ENCODE data around the gene OR2T6. TPM values are rescaled to one million over a fixed set of nuclear protein-coding genes. Genes with fewer than 3 reads are reported as not detected.

OR2T6 gene
- total RNA-seq, 1 experiment from 2014 or later = not detected

Other genes with a start within 250 kb of the OR2T6 start
- not detected in 2 replicates for gene OR2M5, start 230.6 kb upstream of the OR2T6 start, total RNA-seq (2014; rRNA removed; shearing (Covaris generic))
- gene OR2M2, start 200.9 kb upstream of the OR2T6 start, total RNA-seq (2014; rRNA removed; shearing (Covaris generic)) = not detected in 2 replicates
- gene OR2M3, start 178.5 kb upstream of the OR2T6 start, total RNA-seq (2014; rRNA removed; shearing (Covaris generic)) = not detected in 2 replicates
- not detected in 2 replicates for gene OR2M4, start 144.3 kb upstream of the OR2T6 start, total RNA-seq (2014; rRNA removed; shearing (Covaris generic))
- not detected in 2 replicates for gene OR2T33, start 97.8 kb upstream of the OR2T6 start, total RNA-seq (2014; rRNA removed; shearing (Covaris generic))
- gene OR2T12, start 72.3 kb upstream of the OR2T6 start, total RNA-seq (2014; rRNA removed; shearing (Covaris generic)) = not detected in 2 replicates
- not detected in 2 replicates for gene OR2M7, start 51.2 kb upstream of the OR2T6 start, total RNA-seq (2014; rRNA removed; shearing (Covaris generic))
- gene OR14C36, start 27.0 kb upstream of the OR2T6 start, total RNA-seq (2014; rRNA removed; shearing (Covaris generic)) = not detected in 2 replicates
- not detected in 2 replicates for gene OR2T4, start 14.1 kb upstream of the OR2T6 start, total RNA-seq (2014; rRNA removed; shearing (Covaris generic))
- not detected in 2 replicates for gene OR2T1, start 27.3 kb downstream of the OR2T6 start, total RNA-seq (2014; rRNA removed; shearing (Covaris generic))
- not detected in 2 replicates for gene OR2T2, start 69.9 kb downstream of the OR2T6 start, total RNA-seq (2014; rRNA removed; shearing (Covaris generic))
- gene OR2T3, start 97.6 kb downstream of the OR2T6 start, total RNA-seq (2014; rRNA removed; shearing (Covaris generic)) = not detected in 2 replicates
- gene OR2T5, start 112.8 kb downstream of the OR2T6 start, total RNA-seq (2014; rRNA removed; shearing (Covaris generic)) = not detected in 2 replicates
- not detected in 2 replicates for gene OR2G6, start 132.3 kb downstream of the OR2T6 start, total RNA-seq (2014; rRNA removed; shearing (Covaris generic))
- gene OR2T29, start 187.0 kb downstream of the OR2T6 start, total RNA-seq (2014; rRNA removed; shearing (Covaris generic)) = not detected in 2 replicates
- not detected in 2 replicates for gene OR2T34, start 199.0 kb downstream of the OR2T6 start, total RNA-seq (2014; rRNA removed; shearing (Covaris generic))
- gene OR2T10, start 222.0 kb downstream of the OR2T6 start, total RNA-seq (2014; rRNA removed; shearing (Covaris generic)) = not detected in 2 replicates